PFSK-1 (cell line): ENCODE measurements around the gene FERD3L.

Experiments used
- FOXP2 ChIP-seq: optimal IDR thresholded peaks from 2 replicates; pipeline ENCODE3; 2011; ENCODE audit warnings: borderline replicate concordance, control low read depth, inconsistent platforms; ENCODE audit not compliant: insufficient read depth; ENCODE audit errors: extremely low read length, extremely low read depth
- POLR2AphosphoS5 ChIP-seq: IDR thresholded peaks from 2 replicates; pipeline ENCODE4 v1.6.1; 2012; ENCODE audit warnings: low read depth, mild to moderate bottlenecking, control low read depth, low read length, moderate library complexity
- REST ChIP-seq, 2 experiments: IDR thresholded peaks; 2 replicates each; pipeline versions ENCODE4 v1.6.1 to v1.8.0; 2011 to 2012; ENCODE audit warnings: low read depth in 2 of 2, low read length in 2 of 2, control low read depth in 1 of 2, inconsistent platforms in 1 of 2, mild to moderate bottlenecking in 1 of 2, moderate library complexity in 1 of 2; ENCODE audit not compliant: insufficient read depth in 1 of 2
- SIN3A ChIP-seq: IDR thresholded peaks from 2 replicates; pipeline ENCODE4 v1.6.1; 2012; ENCODE audit warnings: mild to moderate bottlenecking, low read length, moderate library complexity, borderline replicate concordance; ENCODE audit not compliant: insufficient read depth
- TAF1 ChIP-seq: IDR thresholded peaks from 2 replicates; pipeline ENCODE4 v1.6.1; 2012; ENCODE audit warnings: low read length, control low read depth, borderline replicate concordance; ENCODE audit not compliant: insufficient read depth

DNA sequence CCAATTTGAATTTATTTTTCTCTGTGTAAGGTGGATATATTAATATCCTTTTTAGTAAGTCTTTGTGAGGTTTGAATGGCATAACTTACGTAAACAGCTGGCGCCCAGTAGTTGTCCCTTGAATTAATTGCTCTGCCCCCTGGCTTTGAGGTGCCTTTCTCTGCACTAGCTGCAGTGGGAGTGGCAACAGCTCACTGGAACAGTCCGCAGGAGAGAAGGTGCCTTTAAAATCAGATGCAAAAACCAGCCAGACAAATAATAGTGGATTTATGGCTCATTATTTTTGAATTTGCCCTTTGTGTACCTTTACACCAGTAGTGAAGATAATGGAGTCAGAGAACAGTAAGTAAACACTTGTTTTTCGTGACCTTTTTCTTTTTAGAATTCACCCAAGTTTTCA, 11.8 kb downstream of the FERD3L start:
- no peak for TF ChIP-seq POLR2AphosphoS5
- TF ChIP-seq TAF1: no peak
- no peak for TF ChIP-seq REST (IDR thresholded peaks at IDR 0.05; ENCODE audit: insufficient read depth in 1 of 2, low read depth in 2 of 2, low read length in 2 of 2)
- TF ChIP-seq SIN3A: no peak
- TF ChIP-seq FOXP2: no peak
